ENCODE data around the gene POP7.
"Not testable (repeated sequence)": the region's sequence is repeated elsewhere in the genome, so short reads cannot be mapped to it uniquely, and the experiment has no call there.

GRCh38 chr7:100717073-100717472 lies 11.2 kb downstream of the POP7 start:
- not testable (repeated sequence) for TF ChIP-seq CTCF (conservative IDR thresholded peaks at IDR 0.05); EZH2 (IDR thresholded peaks at IDR 0.05; ENCODE audit: low read depth)
